Liver (tissue), 9 donors: ENCODE measurements around the gene STK32C. TPM values are rescaled to one million over a fixed set of nuclear protein-coding genes. Genes with fewer than 3 reads are reported as not detected.

ENCODE experiments used
- DNase-seq: peaks from one replicate; pipeline ENCODE4 v3.0.0-alpha.2; 2017; ENCODE audit warnings: low spot score
- H3K27ac ChIP-seq, 2 donors: one replicate each; pipeline ENCODE4 v1.7.0; 2013; ENCODE audit warnings: inconsistent platforms in 2 of 2, low read length in 2 of 2, control low read depth in 1 of 2, low read depth in 1 of 2, mild to moderate bottlenecking in 1 of 2
- H3K27me3 ChIP-seq, 4 donors: one replicate each; pipeline versions ENCODE4 v1.6.1 to v1.7.0; 2013; ENCODE audit warnings: low read length in 3 of 4, inconsistent platforms in 1 of 4, mild to moderate bottlenecking in 1 of 4, moderate library complexity in 1 of 4; ENCODE audit not compliant: control insufficient read depth in 4 of 4, insufficient read depth in 4 of 4
- H3K36me3 ChIP-seq, 4 donors: one replicate each; pipeline versions ENCODE4 v1.6.1 to v1.7.0; 2013; ENCODE audit warnings: low read length in 3 of 4, mild to moderate bottlenecking in 3 of 4, low read depth in 1 of 4, moderate library complexity in 1 of 4; ENCODE audit not compliant: control insufficient read depth in 4 of 4, insufficient read depth in 3 of 4
- H3K4me1 ChIP-seq, 4 donors: one replicate each; pipeline versions ENCODE4 v1.6.1 to v1.7.0; 2013; ENCODE audit warnings: low read length in 3 of 4, mild to moderate bottlenecking in 3 of 4, moderate library complexity in 1 of 4; ENCODE audit not compliant: control insufficient read depth in 4 of 4, insufficient read depth in 4 of 4
- H3K4me3 ChIP-seq, 3 donors: one replicate each; pipeline versions ENCODE4 v1.6.1 to v1.7.0; 2013; ENCODE audit warnings: low read length in 3 of 3, control low read depth in 1 of 3, low read depth in 1 of 3, mild to moderate bottlenecking in 1 of 3
- H3K9ac ChIP-seq, 2 donors: one replicate each; pipeline ENCODE4 v1.7.0; 2013; ENCODE audit warnings: low read length in 2 of 2, mild to moderate bottlenecking in 2 of 2, moderate library complexity in 2 of 2, control low read depth in 1 of 2, low read depth in 1 of 2
- H3K9me3 ChIP-seq, 4 donors: one replicate each; pipeline versions ENCODE4 v1.6.1 to v1.7.0; 2013; ENCODE audit warnings: low read length in 3 of 4; ENCODE audit not compliant: control insufficient read depth in 4 of 4
- CTCF ChIP-seq: fragments of 150-350 bp; IDR thresholded peaks from 2 replicates; pipeline ENCODE4 v1.5.1; 2017; ENCODE audit warnings: improper control_type of control experiment, low read depth, low read length; ENCODE audit not compliant: missing input control
- EGR1 ChIP-seq, 2 donors: IDR thresholded peaks; 2 replicates each; pipeline ENCODE4 v1.6.1; 2016 to 2018; ENCODE audit warnings: antibody characterized with exemption in 2 of 2, low read depth in 2 of 2
- FOXA1 ChIP-seq: IDR thresholded peaks from 2 replicates; pipeline ENCODE4 v1.6.1; 2016; ENCODE audit warnings: antibody characterized with exemption
- FOXA2 ChIP-seq: IDR thresholded peaks from 2 replicates; pipeline ENCODE4 v1.6.1; 2016; ENCODE audit warnings: antibody characterized with exemption
- GABPA ChIP-seq, 2 donors: IDR thresholded peaks in 1 of 2; conservative IDR thresholded peaks in 1 of 2; 2 replicates each; pipeline ENCODE4 v1.6.1; 2016; ENCODE audit warnings: antibody characterized with exemption in 2 of 2, mild to moderate bottlenecking in 1 of 2, moderate library complexity in 1 of 2
- HNF4A ChIP-seq, 2 donors: conservative IDR thresholded peaks; 2 replicates each; pipeline ENCODE4 v1.6.1; 2016; ENCODE audit warnings: antibody characterized with exemption in 2 of 2, mild to moderate bottlenecking in 2 of 2
- HNF4G ChIP-seq: IDR thresholded peaks from 2 replicates; pipeline ENCODE4 v1.6.1; 2016; ENCODE audit warnings: antibody characterized with exemption
- JUND ChIP-seq, 2 donors: IDR thresholded peaks; 2 replicates each; pipeline ENCODE4 v1.6.1; 2016; ENCODE audit warnings: antibody characterized with exemption in 2 of 2
- NR2F2 ChIP-seq: IDR thresholded peaks from 2 replicates; pipeline ENCODE4 v1.6.1; 2016; ENCODE audit warnings: antibody characterized with exemption
- RAD21 ChIP-seq, 2 donors: IDR thresholded peaks; 2 replicates each; pipeline ENCODE4 v1.6.1; 2016; ENCODE audit warnings: antibody characterized with exemption in 2 of 2, mild to moderate bottlenecking in 2 of 2
- REST ChIP-seq: IDR thresholded peaks from 2 replicates; pipeline ENCODE4 v1.6.1; 2016; ENCODE audit warnings: antibody characterized with exemption, mild to moderate bottlenecking
- RXRA ChIP-seq, 2 donors: IDR thresholded peaks; 2 replicates each; pipeline ENCODE4 v1.6.1; 2017 to 2018; ENCODE audit warnings: antibody characterized with exemption in 2 of 2, mild to moderate bottlenecking in 1 of 2
- SP1 ChIP-seq: IDR thresholded peaks from 2 replicates; pipeline ENCODE4 v1.6.1; 2018; ENCODE audit warnings: antibody characterized with exemption, mild to moderate bottlenecking
- TAF1 ChIP-seq: conservative IDR thresholded peaks from 2 replicates; pipeline ENCODE4 v1.6.1; 2016; ENCODE audit warnings: antibody characterized with exemption, mild to moderate bottlenecking
- YY1 ChIP-seq: IDR thresholded peaks from 2 replicates; pipeline ENCODE4 v1.6.1; 2016; ENCODE audit warnings: antibody characterized with exemption, mild to moderate bottlenecking
- ZBTB33 ChIP-seq: IDR thresholded peaks from 2 replicates; pipeline ENCODE4 v1.6.1; 2016; ENCODE audit warnings: antibody characterized with exemption
- WGBS: extraction: QIAGEN DNeasy Blood & Tissue Kit; methylation state at CpG from one replicate; pipeline ENCODE4 v1.1.7; 2013; 5-methylcytosine and 5-hydroxymethylcytosine counted together
- polyA plus RNA-seq, 2 donors: library from polyadenylated mRNA; stranded (reverse) in 1 of 2; unstranded in 1 of 2; fragments of 200-250 nt in 1 of 2; fragments of >200 nt in 1 of 2; fragmentation: Nextera tagmentation in 1 of 2; extraction: Ambion mirVana in 1 of 2; gene quantifications; one replicate each; pipeline versions ENCODE4 v1.2.1 to v1.2.3, GENCODE V29; 2013 to 2015
- total RNA-seq, 2 donors: library from RNA; depleted of rRNA; stranded (reverse); fragments of >200 nt; gene quantifications; one replicate each; pipeline ENCODE4 v1.2.3, GENCODE V29; 2014
- TF ChIP-seq, protein P1 (sequence below): IDR thresholded peaks from 2 replicates; pipeline ENCODE4 v1.6.1; 2016; ENCODE audit warnings: antibody characterized with exemption
- donor health status: healthy.
- donor health status: healthy.
- donor health status: healthy.
- donor health status: healthy.
- donor health status: healthy.

Gene STK32C
- total and polyA plus RNA-seq, 4 donors = 1.8 to 4.6 (median 2.2) TPM

DNA sequence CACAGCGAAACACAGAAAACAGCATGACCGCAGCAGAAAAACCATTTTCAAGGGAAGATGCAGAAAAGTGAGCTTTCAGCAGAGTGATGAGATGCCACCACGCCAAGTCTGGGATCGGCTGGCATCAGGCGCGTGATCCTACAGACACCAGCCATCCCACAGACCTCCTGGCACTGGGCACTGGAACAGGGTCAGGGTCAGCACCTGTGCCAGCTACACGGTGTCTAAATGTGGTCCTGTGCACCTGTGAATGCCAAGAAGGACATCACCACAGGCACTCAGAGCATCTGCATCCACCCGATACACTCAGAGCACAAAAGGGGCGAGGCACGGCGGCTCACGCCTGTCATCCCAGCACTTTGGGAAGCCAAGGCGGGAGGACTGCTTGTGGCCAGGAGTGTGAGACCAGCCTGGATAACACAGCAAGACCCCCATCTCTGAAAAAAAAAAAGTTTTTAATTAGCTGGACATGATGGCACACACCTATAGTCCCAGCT lies 31.5 kb downstream of the STK32C start:
- Histone ChIP-seq H3K9ac (no peak overlapping the region), H3K9me3 (no peaks in the 10 kb centered on the region), H3K27ac (no peak overlapping the region), H3K4me1 (no peaks in the 10 kb centered on the region), H3K36me3 (no peaks in the 10 kb centered on the region), H3K27me3 (no peaks in the 10 kb centered on the region), H3K4me3 (no peak overlapping the region)
- TF ChIP-seq RXRA (IDR thresholded peaks at IDR 0.05) (no peak), FOXA2 (no peak), YY1 (no peak), HNF4G (no peak), EGR1 (IDR thresholded peaks at IDR 0.05; ENCODE audit: low read depth in 2 of 2) (no peak), CTCF (no peak), GABPA (IDR thresholded peaks at IDR 0.05 in 1 of 2, conservative IDR thresholded peaks at IDR 0.05 in 1 of 2) (no peak), SP1 (no peak), FOXA1 (no peak), RAD21 (IDR thresholded peaks at IDR 0.05) (no peak), REST (no peak), JUND (IDR thresholded peaks at IDR 0.05) (no peak), TAF1 (no peak), HNF4A (conservative IDR thresholded peaks at IDR 0.05) (no peak), ZBTB33 (no peak), NR2F2 (no peak)
- TF ChIP-seq, protein P1, sequence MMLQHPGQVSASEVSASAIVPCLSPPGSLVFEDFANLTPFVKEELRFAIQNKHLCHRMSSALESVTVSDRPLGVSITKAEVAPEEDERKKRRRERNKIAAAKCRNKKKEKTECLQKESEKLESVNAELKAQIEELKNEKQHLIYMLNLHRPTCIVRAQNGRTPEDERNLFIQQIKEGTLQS = no peak
- 86% methylated on average over 13 of the region's 13 CpGs for WGBS
- no peak for DNase-seq
